ENCODE data around the gene KRT20.

DNA sequence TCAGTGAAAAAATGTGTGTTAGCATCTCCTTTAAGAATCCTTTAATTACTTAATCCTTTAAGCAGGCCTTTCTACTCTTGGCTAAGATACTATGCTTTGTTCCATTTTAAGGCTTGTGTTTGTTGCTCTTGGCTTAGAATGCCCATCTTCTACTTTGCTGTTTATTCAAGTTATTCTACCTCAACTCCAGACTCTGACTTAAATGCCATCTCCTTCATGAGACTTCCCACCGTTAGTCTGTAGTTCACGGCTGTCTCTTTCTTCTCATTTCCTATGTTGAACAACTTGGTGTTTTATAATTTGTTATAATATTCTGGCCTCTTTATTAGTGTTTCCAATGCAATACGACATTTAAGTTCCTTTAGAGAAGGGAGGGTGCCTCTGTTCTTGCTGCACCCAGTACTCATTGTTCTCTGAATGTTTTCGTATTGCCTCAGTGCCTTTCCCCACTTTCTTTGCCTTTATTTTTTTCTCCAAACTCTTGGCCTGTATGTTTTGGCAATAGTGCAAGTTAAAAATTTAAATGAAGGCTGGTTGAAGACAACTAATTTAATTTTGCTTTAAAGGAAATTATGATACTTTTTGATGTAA, 56.5 kb downstream of the KRT20 start:
- TF ChIP-seq FOXA2 (IDR thresholded peaks at IDR 0.05) (no peak), YY1 (IDR thresholded peaks at IDR 0.05) (no peak), SP1 (IDR thresholded peaks at IDR 0.05) (no peak), TAF1 (conservative IDR thresholded peaks at IDR 0.05) (no peak), GABPA (IDR thresholded peaks at IDR 0.05 in 1 of 2, conservative IDR thresholded peaks at IDR 0.05 in 1 of 2) (no peak), RAD21 (IDR thresholded peaks at IDR 0.05) (no peak), JUND (IDR thresholded peaks at IDR 0.05) (no peak)
- TF ChIP-seq, protein P1, sequence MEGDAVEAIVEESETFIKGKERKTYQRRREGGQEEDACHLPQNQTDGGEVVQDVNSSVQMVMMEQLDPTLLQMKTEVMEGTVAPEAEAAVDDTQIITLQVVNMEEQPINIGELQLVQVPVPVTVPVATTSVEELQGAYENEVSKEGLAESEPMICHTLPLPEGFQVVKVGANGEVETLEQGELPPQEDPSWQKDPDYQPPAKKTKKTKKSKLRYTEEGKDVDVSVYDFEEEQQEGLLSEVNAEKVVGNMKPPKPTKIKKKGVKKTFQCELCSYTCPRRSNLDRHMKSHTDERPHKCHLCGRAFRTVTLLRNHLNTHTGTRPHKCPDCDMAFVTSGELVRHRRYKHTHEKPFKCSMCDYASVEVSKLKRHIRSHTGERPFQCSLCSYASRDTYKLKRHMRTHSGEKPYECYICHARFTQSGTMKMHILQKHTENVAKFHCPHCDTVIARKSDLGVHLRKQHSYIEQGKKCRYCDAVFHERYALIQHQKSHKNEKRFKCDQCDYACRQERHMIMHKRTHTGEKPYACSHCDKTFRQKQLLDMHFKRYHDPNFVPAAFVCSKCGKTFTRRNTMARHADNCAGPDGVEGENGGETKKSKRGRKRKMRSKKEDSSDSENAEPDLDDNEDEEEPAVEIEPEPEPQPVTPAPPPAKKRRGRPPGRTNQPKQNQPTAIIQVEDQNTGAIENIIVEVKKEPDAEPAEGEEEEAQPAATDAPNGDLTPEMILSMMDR (IDR thresholded peaks at IDR 0.05; ENCODE audit: low read depth, low read length, missing input control) = no peak
- TF ChIP-seq, protein P2, sequence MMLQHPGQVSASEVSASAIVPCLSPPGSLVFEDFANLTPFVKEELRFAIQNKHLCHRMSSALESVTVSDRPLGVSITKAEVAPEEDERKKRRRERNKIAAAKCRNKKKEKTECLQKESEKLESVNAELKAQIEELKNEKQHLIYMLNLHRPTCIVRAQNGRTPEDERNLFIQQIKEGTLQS (IDR thresholded peaks at IDR 0.05) = no peak
- TF ChIP-seq, protein P3, sequence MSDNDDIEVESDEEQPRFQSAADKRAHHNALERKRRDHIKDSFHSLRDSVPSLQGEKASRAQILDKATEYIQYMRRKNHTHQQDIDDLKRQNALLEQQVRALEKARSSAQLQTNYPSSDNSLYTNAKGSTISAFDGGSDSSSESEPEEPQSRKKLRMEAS (IDR thresholded peaks at IDR 0.05) = no peak
- TF ChIP-seq, protein P4, sequence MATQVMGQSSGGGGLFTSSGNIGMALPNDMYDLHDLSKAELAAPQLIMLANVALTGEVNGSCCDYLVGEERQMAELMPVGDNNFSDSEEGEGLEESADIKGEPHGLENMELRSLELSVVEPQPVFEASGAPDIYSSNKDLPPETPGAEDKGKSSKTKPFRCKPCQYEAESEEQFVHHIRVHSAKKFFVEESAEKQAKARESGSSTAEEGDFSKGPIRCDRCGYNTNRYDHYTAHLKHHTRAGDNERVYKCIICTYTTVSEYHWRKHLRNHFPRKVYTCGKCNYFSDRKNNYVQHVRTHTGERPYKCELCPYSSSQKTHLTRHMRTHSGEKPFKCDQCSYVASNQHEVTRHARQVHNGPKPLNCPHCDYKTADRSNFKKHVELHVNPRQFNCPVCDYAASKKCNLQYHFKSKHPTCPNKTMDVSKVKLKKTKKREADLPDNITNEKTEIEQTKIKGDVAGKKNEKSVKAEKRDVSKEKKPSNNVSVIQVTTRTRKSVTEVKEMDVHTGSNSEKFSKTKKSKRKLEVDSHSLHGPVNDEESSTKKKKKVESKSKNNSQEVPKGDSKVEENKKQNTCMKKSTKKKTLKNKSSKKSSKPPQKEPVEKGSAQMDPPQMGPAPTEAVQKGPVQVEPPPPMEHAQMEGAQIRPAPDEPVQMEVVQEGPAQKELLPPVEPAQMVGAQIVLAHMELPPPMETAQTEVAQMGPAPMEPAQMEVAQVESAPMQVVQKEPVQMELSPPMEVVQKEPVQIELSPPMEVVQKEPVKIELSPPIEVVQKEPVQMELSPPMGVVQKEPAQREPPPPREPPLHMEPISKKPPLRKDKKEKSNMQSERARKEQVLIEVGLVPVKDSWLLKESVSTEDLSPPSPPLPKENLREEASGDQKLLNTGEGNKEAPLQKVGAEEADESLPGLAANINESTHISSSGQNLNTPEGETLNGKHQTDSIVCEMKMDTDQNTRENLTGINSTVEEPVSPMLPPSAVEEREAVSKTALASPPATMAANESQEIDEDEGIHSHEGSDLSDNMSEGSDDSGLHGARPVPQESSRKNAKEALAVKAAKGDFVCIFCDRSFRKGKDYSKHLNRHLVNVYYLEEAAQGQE (IDR thresholded peaks at IDR 0.05) = no peak
